Measurements from ENCODE around the gene FANCI.

The FANCI gene

DNA sequence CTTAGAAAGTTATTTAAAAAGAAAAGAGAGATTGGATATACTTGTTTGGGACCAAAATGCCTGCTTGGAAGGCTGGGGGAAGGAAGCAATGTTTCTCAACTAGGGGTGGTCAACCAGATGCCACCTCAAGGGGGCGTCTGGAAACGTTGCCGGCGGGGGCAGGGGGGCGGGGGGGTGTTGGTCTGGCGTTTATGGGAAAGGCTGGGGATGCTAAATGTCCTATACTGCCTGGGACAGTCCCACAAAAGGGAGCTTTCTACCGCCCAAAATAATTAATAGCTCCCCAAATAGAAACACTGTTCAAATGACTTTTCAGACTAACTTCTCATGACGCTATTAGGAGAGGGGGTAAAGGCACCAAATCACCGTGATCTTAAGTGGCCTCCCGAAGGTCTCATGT, 88.7 kb downstream of the FANCI start:
- no peaks in the 10 kb centered on the region for H3K27me3 ChIP-seq (replicated peaks; ENCODE audit: insufficient read depth, low read length)
- H3K79me2 ChIP-seq (ENCODE audit: low read length): peaks cover 68% of the 10 kb centered on the region
- H3K4me1 ChIP-seq (ENCODE audit: low read length): peaks cover 34% of the 10 kb centered on the region
- H3K36me3 ChIP-seq (replicated peaks; ENCODE audit: insufficient read depth, low read length): peaks cover 39% of the 10 kb centered on the region
- no peak overlapping the region for H3K27ac ChIP-seq (ENCODE audit: low read length)
- TF ChIP-seq EZH2 (optimal IDR thresholded peaks at IDR 0.05; ENCODE audit: low read depth, low read length) (no peak), EZH2phosphoT487 (IDR thresholded peaks at IDR 0.05; ENCODE audit: low read length) (no peak)
- TF ChIP-seq, protein P1, sequence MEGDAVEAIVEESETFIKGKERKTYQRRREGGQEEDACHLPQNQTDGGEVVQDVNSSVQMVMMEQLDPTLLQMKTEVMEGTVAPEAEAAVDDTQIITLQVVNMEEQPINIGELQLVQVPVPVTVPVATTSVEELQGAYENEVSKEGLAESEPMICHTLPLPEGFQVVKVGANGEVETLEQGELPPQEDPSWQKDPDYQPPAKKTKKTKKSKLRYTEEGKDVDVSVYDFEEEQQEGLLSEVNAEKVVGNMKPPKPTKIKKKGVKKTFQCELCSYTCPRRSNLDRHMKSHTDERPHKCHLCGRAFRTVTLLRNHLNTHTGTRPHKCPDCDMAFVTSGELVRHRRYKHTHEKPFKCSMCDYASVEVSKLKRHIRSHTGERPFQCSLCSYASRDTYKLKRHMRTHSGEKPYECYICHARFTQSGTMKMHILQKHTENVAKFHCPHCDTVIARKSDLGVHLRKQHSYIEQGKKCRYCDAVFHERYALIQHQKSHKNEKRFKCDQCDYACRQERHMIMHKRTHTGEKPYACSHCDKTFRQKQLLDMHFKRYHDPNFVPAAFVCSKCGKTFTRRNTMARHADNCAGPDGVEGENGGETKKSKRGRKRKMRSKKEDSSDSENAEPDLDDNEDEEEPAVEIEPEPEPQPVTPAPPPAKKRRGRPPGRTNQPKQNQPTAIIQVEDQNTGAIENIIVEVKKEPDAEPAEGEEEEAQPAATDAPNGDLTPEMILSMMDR (IDR thresholded peaks at IDR 0.05; ENCODE audit: low read length): peak; percentile 21
- peaks cover 15% of the 10 kb centered on the region for H3F3A ChIP-seq (ENCODE audit: insufficient read depth, low read length)
- no peak overlapping the region for H3K4me3 ChIP-seq (ENCODE audit: low read length)
- no peaks in the 10 kb centered on the region for H3K9me3 ChIP-seq (replicated peaks; ENCODE audit: insufficient read depth, low read length)
- no peak overlapping the region for H3K9ac ChIP-seq (ENCODE audit: low read length)
- peak overlapping the region; percentile 88; the same call in 1 of the 2 replicates for H3K4me2 ChIP-seq (ENCODE audit: low read depth, low read length)
- no peaks in the 10 kb centered on the region for H3K9me2 ChIP-seq (replicated peaks; ENCODE audit: insufficient read depth, low read length)
- no peak for DNase-seq
- H4K20me1 ChIP-seq (ENCODE audit: insufficient read depth, low read length): peaks cover 9% of the 10 kb centered on the region
- H2AFZ ChIP-seq (ENCODE audit: low read length): no peak overlapping the region

DNA sequence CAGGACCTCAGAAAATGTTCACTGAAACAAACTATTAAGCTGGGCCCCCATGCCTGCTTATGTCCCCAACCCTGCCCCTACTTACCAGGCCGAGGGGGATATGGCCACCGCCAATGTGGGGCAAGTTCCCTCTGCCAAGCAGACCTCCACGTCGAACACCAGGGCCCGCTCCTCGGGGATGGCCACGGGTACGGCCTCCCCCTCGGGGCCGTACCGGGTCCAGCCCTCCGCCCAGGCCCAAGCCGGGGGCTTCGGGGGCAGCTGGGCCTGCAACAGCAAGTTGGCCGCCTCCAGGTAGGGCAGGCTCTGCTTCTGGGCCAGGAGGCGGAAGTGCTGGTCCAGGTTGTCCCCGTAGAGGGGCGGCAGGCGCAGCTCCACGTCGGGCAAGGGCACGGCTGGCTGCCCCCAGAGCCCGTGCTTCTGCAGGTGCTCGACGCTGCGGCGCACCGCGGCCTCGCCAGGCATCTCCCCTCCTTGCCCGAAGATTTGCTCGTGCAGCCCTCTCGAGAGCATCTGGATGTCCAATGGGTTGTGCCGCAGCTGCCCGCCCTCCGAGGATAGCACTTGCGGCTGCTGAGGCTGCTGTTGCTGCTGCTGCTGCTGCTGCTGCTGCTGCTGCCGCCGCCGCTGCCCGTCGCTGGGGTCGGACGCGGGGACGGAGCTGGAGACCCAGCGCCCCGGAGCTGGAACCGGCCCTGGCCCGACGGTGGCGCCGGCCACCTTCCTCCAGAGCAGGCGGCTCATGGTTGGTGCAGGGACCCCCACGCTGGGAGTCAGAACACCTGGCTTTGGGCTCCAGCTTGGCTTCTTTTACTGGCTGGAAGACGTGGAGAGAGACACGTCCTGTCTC, 89.5 kb downstream of the FANCI start:
- Histone ChIP-seq H4K20me1 (ENCODE audit: insufficient read depth, low read length) (peaks cover 9% of the 10 kb centered on the region), H2AFZ (ENCODE audit: low read length) (no peak overlapping the region)

DNA sequence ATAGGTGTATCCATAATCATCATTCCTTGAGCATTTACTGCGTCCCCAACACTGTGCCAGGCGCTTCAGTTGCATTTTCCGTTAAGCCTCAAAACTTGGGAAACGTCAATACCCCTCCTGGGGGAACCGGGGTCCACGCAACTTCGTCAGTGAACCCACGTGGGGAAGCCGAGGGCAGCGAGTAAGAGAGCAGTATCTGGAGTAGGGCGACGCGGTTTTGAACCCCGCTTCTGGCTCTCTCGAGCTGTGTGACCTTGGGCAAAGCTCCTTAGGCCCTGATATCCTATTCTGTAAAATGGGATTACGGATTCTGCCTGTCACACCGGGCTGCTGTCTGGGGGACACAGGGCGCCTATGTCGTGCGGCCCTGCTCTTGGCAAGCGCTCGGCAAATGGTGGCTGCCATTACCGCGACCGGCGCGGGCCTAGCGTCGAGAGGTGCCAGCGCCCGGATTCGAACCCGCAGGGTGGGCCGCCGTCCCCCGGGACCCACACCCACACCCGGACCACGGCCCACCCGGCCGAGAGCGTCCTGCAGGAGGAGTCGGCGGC, 90.3 kb downstream of the FANCI start:
- Histone ChIP-seq H3K79me2 (ENCODE audit: low read length) (peaks cover 53% of the 10 kb centered on the region), H3K27me3 (replicated peaks; ENCODE audit: insufficient read depth, low read length) (no peaks in the 10 kb centered on the region), H4K20me1 (ENCODE audit: insufficient read depth, low read length) (peaks cover 9% of the 10 kb centered on the region), H3K4me3 (ENCODE audit: low read length) (peak overlapping the region; percentile 95), H3F3A (ENCODE audit: insufficient read depth, low read length) (peaks cover 15% of the 10 kb centered on the region), H3K9me3 (replicated peaks; ENCODE audit: insufficient read depth, low read length) (no peaks in the 10 kb centered on the region), H3K36me3 (replicated peaks; ENCODE audit: insufficient read depth, low read length) (peaks cover 28% of the 10 kb centered on the region), H3K4me1 (ENCODE audit: low read length) (peaks cover 34% of the 10 kb centered on the region), H2AFZ (ENCODE audit: low read length) (0 out of 2 replicates have a peak overlapping the region, but pooled peaks have one; percentile 36), H3K9ac (ENCODE audit: low read length) (peak overlapping the region; percentile 85), H3K4me2 (ENCODE audit: low read depth, low read length) (peak overlapping the region; percentile 88), H3K9me2 (replicated peaks; ENCODE audit: insufficient read depth, low read length) (no peaks in the 10 kb centered on the region), H3K27ac (ENCODE audit: low read length) (peak overlapping the region; percentile 70; the same call in 1 of the 2 replicates)
- TF ChIP-seq, protein P1 (IDR thresholded peaks at IDR 0.05; ENCODE audit: low read length): no peak
- TF ChIP-seq EZH2phosphoT487 (IDR thresholded peaks at IDR 0.05; ENCODE audit: low read length): no peak
- no peak for TF ChIP-seq EZH2 (optimal IDR thresholded peaks at IDR 0.05; ENCODE audit: low read depth, low read length)
- DNase-seq: no peak

More for the DNA sequence above, 89.5 kb downstream of the FANCI start:
- Histone ChIP-seq H3K27ac (ENCODE audit: low read length) (no peak overlapping the region), H3K4me1 (ENCODE audit: low read length) (peaks cover 34% of the 10 kb centered on the region), H3K9me2 (replicated peaks; ENCODE audit: insufficient read depth, low read length) (no peaks in the 10 kb centered on the region), H3K4me3 (ENCODE audit: low read length) (peak overlapping the region; percentile 95), H3K4me2 (ENCODE audit: low read depth, low read length) (peak overlapping the region; percentile 88), H3K27me3 (replicated peaks; ENCODE audit: insufficient read depth, low read length) (no peaks in the 10 kb centered on the region), H3K36me3 (replicated peaks; ENCODE audit: insufficient read depth, low read length) (peaks cover 35% of the 10 kb centered on the region), H3K79me2 (ENCODE audit: low read length) (peaks cover 61% of the 10 kb centered on the region), H3F3A (ENCODE audit: insufficient read depth, low read length) (peaks cover 15% of the 10 kb centered on the region), H3K9me3 (replicated peaks; ENCODE audit: insufficient read depth, low read length) (no peaks in the 10 kb centered on the region), H3K9ac (ENCODE audit: low read length) (peak overlapping the region; percentile 85)
- TF ChIP-seq, protein P1 (IDR thresholded peaks at IDR 0.05; ENCODE audit: low read length): no peak
- no peak for TF ChIP-seq EZH2 (optimal IDR thresholded peaks at IDR 0.05; ENCODE audit: low read depth, low read length)
- no peak for TF ChIP-seq EZH2phosphoT487 (IDR thresholded peaks at IDR 0.05; ENCODE audit: low read length)
- DNase-seq: no peak
